ENCODE results near the gene SBNO2.

SBNO2 gene

GRCh38 chr19:1091544-1092175 lies 82.4 kb downstream of the SBNO2 start:
- no peak for DNase-seq (ENCODE audit: low read depth in 2 of 3, low spot score in 1 of 3)

DNA sequence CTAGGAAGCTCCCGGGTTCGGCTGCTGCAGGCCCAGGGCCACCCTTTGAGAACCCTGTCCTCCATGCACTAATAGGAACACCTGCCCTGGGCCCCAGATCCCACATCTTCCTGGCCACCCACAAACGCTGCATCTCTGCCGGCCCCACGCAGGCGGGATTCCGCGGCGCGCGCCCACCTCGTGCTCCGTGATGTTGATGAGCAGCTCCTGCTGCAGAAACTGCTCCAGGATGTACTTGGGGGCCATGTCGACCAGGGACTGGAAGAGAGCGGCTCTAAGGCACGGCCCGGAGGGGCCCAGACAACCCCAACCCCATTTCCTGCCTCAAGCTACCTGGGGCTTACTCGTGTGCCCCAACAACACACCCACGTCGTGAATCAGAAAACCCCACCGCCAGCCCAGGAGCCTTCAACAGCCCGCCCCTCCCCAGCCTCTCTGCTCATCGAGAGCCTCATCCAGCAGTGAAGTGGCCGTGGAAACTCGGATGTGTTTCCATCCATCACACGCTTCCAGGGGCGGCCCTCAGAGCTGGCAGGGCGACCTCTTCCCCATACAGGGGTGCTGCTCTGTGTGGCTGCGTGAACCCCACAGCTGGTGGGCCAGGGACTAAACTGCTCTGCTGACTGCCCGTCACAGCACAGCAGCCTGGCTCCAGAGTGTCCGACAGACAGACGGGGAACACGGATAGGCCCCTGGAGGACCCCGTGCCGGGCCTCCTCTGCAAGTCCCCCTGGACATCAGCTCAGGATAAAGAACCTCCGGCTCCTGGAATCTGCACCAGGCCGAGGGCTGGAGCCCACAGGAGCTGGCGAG lies 83.1 kb downstream of the SBNO2 start:
- no peak for DNase-seq (ENCODE audit: low read depth in 2 of 3, low spot score in 1 of 3)

- no peak for DNase-seq (ENCODE audit: low read depth in 2 of 3, low spot score in 1 of 3)
Measured at GRCh38 chr19:1089891-1090290, 84.2 kb downstream of the SBNO2 start.

DNA sequence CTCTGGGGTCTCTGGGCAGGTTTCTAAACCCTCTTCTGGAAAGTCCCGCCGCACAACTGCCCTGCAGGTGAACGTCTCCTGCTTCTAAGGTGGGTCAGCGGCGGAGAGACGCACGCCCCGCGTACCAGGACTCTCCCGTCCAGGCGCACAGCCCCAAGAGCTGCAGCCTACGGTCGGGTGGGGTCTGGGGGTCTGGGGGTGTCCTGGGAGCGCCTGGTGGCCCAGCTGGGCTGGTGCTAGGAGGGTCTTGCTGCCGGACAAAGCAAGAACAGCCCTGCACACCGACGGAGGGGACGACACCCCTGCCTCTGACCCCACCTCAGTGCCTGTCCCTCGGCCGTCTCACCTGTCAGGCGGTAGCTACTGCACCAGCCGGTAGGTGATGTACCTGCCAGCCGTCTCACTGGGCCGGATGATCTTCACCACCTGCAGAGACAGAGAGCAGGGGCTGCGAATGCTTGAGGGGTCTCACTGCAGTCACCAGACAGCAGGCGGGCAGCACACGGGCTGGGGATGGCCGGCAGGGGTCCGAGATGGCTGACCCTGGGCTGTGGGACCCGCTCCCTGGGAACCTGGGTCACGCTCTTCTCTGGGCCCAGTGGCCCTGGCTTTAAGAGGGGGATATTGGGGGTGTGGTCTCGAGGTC lies 84.8 kb downstream of the SBNO2 start:
- DNase-seq (ENCODE audit: low read depth in 2 of 3, low spot score in 1 of 3), result no peak

- DNase-seq (ENCODE audit: low read depth in 2 of 3, low spot score in 1 of 3), result no peak
Measured at GRCh38 chr19:1088416-1089010, 85.6 kb downstream of the SBNO2 start.

- no peak for DNase-seq (ENCODE audit: low read depth in 2 of 3, low spot score in 1 of 3)
Measured at GRCh38 chr19:1087813-1088415, 86.2 kb downstream of the SBNO2 start.

GRCh38 chr19:1086613-1087012 lies 87.5 kb downstream of the SBNO2 start:
- DNase-seq (ENCODE audit: low read depth in 2 of 3, low spot score in 1 of 3), result no peak

- no peak for DNase-seq (ENCODE audit: low read depth in 2 of 3, low spot score in 1 of 3)
Measured at GRCh38 chr19:1085676-1086442, 88.2 kb downstream of the SBNO2 start.

- DNase-seq (ENCODE audit: low read depth in 2 of 3, low spot score in 1 of 3), result no peak
Measured at GRCh38 chr19:1085053-1085658, 88.9 kb downstream of the SBNO2 start.

GRCh38 chr19:1084024-1084868 lies 89.8 kb downstream of the SBNO2 start:
- DNase-seq (ENCODE audit: low read depth in 2 of 3, low spot score in 1 of 3), result no peak

GRCh38 chr19:1082928-1083816 lies 90.9 kb downstream of the SBNO2 start:
- DNase-seq (ENCODE audit: low read depth in 2 of 3, low spot score in 1 of 3), result no peak

- peak; percentile 78 to 83 (median 79) for DNase-seq (ENCODE audit: low read depth in 2 of 3, low spot score in 1 of 3)
Measured at GRCh38 chr19:1082165-1082927, 91.7 kb downstream of the SBNO2 start.

- DNase-seq (ENCODE audit: low read depth in 2 of 3, low spot score in 1 of 3), result no peak
Measured at GRCh38 chr19:1081301-1082164, 92.5 kb downstream of the SBNO2 start.

DNA sequence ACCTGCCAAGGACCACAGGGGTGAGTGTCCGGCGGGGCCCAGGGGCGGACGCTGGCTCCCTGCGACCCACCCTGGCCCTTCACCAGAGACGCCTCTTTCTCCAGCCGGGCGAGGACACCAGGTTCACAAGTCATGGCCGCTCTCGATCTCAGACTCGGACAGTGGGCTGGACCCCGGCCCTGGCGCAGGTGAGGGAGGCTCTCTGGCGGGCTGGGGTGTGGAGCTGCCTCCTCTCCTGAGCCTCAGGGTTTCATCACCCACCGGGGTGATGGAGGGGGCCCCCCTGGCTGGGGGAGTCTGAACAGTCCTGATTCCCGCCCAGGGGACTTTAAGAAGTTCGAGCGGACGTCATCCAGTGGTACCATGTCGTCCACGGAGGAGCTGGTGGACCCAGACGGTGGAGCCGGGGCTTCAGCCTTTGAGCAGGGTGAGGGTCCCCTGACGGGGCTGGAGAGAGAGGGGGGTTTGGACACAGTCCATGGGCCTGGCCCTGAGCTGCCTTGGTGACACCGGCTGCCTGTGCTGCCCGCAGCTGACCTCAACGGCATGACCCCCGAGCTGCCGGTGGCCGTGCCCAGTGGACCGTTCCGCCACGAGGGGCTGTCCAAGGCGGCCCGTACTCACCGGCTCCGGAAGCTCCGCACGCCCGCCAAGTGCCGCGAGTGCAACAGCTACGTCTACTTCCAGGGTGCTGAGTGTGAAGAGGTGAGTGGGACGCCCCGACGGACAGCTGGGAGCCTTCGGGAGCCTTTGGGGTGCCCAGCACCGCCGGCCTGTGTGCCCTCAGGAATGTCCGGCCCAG lies 93.5 kb downstream of the SBNO2 start:
- DNase-seq (ENCODE audit: low read depth in 2 of 3, low spot score in 1 of 3), result no peak

- DNase-seq (ENCODE audit: low read depth in 2 of 3, low spot score in 1 of 3), result peak in 2 of 3 donors; percentile 71 to 74
Measured at GRCh38 chr19:1079566-1080111, 94.4 kb downstream of the SBNO2 start.
